C4-2B (cell line): Measurements from ENCODE around the gene CAMKK1.
"Not testable (repeated sequence)": the region's sequence is repeated elsewhere in the genome, so short reads cannot be mapped to it uniquely, and the experiment has no call there.

Experiments used
- H3K27ac ChIP-seq: fragments of 450-650 bp; 2 replicates; pipeline ENCODE4 v1.5.1; 2017
- CTCF ChIP-seq: fragments of 450-650 bp; conservative IDR thresholded peaks from 2 replicates; pipeline ENCODE4 v1.5.1; 2017; ENCODE audit warnings: mild to moderate bottlenecking
- ZFX ChIP-seq: fragments of 450-650 bp; IDR thresholded peaks from 2 replicates; pipeline ENCODE4 v1.6.1; 2017

Gene CAMKK1

GRCh38 chr17:3847165-3847670 lies 45.6 kb downstream of the CAMKK1 start:
- TF ChIP-seq ZFX (no peak), CTCF (no peak)
- H3K27ac ChIP-seq: no peak overlapping the region

- H3K27ac ChIP-seq: peak overlapping the region; percentile 92; the same call in 1 of the 2 replicates
- TF ChIP-seq ZFX: no peak
- TF ChIP-seq CTCF: no peak; the same call in none of the 2 replicates
These were observed 46.3 kb downstream of the CAMKK1 start for GRCh38 chr17:3846437-3847164.

- peak; percentile 85; the same call in 1 of the 2 replicates for TF ChIP-seq ZFX
- TF ChIP-seq CTCF: peak; percentile 100
- peak within 1 kb of the TSS; percentile 92 for H3K27ac ChIP-seq
These were observed 47.0 kb downstream of the CAMKK1 start, which contains the start of gene NCBP3 for GRCh38 chr17:3845621-3846436. TSS of gene NCBP3 (minus strand) at chr17:3846246. CDS start at chr17:3846223, 23 bp downstream.

GRCh38 chr17:3845291-3845620 lies 47.6 kb downstream of the CAMKK1 start:
- TF ChIP-seq CTCF: no peak
- TF ChIP-seq ZFX: no peak
- H3K27ac ChIP-seq: peak overlapping the region; percentile 92

GRCh38 chr17:3844556-3844955 lies 48.3 kb downstream of the CAMKK1 start:
- not testable (repeated sequence) for H3K27ac ChIP-seq

- H3K27ac ChIP-seq: no peak overlapping the region
- TF ChIP-seq CTCF (peak; percentile 90), ZFX (no peak)
These were observed 48.8 kb downstream of the CAMKK1 start for GRCh38 chr17:3843935-3844516.

GRCh38 chr17:3838206-3838605 lies 54.6 kb downstream of the CAMKK1 start:
- TF ChIP-seq ZFX: no peak
- TF ChIP-seq CTCF: no peak
- H3K27ac ChIP-seq: peak overlapping the region; percentile 44
